Thoracic aorta (tissue), 2 donors: Measurements from ENCODE around the gene P2RY14. TPM values are rescaled to one million over a fixed set of nuclear protein-coding genes. Genes with fewer than 3 reads are reported as not detected.

Experiments used
- ATAC-seq: fragments of 150-250 bp; one replicate; pipeline ENCODE4 v1.8.0; 2017; ENCODE audit warnings: low read depth; ENCODE audit not compliant: insufficient number of reproducible peaks, low FRiP score
- DNase-seq: peaks from one replicate; pipeline ENCODE4 v3.0.0-alpha.2; 2020; ENCODE audit warnings: low spot score
- H3K27ac ChIP-seq, 2 donors: fragments of 200-600 bp; sonication (generic); 1 replicate in 1 of 2; 2 replicates in 1 of 2; pipeline ENCODE4 v1.5.1; 2016; ENCODE audit warnings: mild to moderate bottlenecking in 2 of 2, moderate library complexity in 2 of 2
- H3K27me3 ChIP-seq: fragments of 200-600 bp; sonication (generic); replicated peaks from 2 replicates; pipeline ENCODE4 v1.6.0; 2016; ENCODE audit warnings: mild to moderate bottlenecking; ENCODE audit not compliant: insufficient read depth
- H3K36me3 ChIP-seq: fragments of 200-600 bp; sonication (generic); one replicate; pipeline ENCODE4 v1.5.1; 2016
- H3K4me1 ChIP-seq, 2 donors: fragments of 200-600 bp; sonication (generic); 1 replicate in 1 of 2; 2 replicates in 1 of 2; pipeline versions ENCODE4 v1.5.1 to v1.6.0; 2016; ENCODE audit warnings: low read depth in 2 of 2, mild to moderate bottlenecking in 1 of 2; ENCODE audit not compliant: control insufficient read depth in 1 of 2
- H3K4me3 ChIP-seq: fragments of 200-600 bp; sonication (generic); 2 replicates; pipeline ENCODE4 v1.5.1; 2016; ENCODE audit warnings: mild to moderate bottlenecking
- H3K9me3 ChIP-seq: fragments of 200-600 bp; sonication (generic); 2 replicates; pipeline ENCODE4 v1.5.1; 2016
- total RNA-seq, 2 donors: library from RNA; depleted of rRNA; stranded (reverse); fragments of >200 nt; gene quantifications; one replicate each; pipeline versions ENCODE4 v1.1.0 to v1.2.3, GENCODE V29; 2016
- TF ChIP-seq, protein P1 (sequence below): fragments of 200-600 bp; sonication (generic); IDR thresholded peaks from one replicate; pipeline ENCODE4 v1.5.1; 2019; ENCODE audit warnings: antibody characterized with exemption

Gene P2RY14
- total RNA-seq, 2 donors from 2014 or later = 2.5 to 4.3 TPM

DNA sequence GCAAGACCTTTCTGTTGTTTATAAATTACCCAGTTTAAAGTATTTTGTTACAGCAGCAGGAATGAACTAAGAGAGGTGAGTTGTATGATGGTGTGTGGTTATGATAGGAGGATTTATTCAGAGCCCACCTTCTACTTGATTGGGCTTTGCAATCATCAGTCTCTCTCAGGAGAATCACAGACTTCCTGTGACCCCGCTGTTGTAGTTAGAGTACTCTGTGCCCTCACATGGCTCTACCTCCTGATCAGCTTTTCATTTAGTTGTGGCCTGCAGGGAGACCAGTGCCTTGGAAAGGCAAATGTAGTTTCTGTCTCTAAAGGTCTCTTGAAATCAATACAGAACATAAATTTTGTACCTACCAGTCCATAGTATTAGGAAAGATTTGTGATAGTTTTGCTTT is 7.6 kb upstream of the P2RY14 start:
- H3K36me3 ChIP-seq = no peaks in the 10 kb centered on the region
- ATAC-seq (no peak), DNase-seq (no peak)
- no peak overlapping the region for H3K27ac ChIP-seq
- H3K27me3 ChIP-seq = no peaks in the 10 kb centered on the region
- no peak overlapping the region for H3K4me3 ChIP-seq
- TF ChIP-seq, protein P1, sequence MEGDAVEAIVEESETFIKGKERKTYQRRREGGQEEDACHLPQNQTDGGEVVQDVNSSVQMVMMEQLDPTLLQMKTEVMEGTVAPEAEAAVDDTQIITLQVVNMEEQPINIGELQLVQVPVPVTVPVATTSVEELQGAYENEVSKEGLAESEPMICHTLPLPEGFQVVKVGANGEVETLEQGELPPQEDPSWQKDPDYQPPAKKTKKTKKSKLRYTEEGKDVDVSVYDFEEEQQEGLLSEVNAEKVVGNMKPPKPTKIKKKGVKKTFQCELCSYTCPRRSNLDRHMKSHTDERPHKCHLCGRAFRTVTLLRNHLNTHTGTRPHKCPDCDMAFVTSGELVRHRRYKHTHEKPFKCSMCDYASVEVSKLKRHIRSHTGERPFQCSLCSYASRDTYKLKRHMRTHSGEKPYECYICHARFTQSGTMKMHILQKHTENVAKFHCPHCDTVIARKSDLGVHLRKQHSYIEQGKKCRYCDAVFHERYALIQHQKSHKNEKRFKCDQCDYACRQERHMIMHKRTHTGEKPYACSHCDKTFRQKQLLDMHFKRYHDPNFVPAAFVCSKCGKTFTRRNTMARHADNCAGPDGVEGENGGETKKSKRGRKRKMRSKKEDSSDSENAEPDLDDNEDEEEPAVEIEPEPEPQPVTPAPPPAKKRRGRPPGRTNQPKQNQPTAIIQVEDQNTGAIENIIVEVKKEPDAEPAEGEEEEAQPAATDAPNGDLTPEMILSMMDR = no peak
- peaks cover 0 to 7% of the 10 kb centered on the region in 2 donors for H3K4me1 ChIP-seq
- no peaks in the 10 kb centered on the region for H3K9me3 ChIP-seq

DNA sequence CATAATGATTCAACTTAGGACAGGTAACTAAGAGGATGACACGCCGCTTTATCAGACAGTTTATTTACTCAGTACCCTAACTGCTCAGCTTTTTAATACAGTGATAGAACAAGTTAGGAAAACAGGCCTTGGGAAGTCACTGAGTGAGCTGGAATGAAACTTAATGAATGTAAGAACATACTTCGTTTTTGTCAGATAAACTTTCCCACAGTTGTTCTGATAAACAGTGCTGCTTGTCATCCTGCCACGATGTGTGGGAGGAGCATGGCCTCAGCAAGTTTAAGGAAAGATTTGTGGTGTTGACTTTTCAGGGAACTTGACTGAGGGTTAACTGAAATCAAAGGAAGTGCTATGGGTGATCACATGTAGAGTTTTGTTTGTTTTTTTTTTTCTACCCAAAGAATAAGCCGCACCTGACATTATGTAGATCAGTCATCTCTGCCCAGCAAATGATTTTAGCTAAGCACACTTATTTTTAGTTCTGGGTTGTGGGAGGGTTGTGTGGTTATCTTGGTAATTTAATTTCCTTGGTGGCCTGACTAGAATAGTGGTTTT is 5.6 kb upstream of the P2RY14 start:
- TF ChIP-seq, protein P1 = no peak
- DNase-seq (no peak), ATAC-seq (peak; percentile 3)
- no peaks in the 10 kb centered on the region for H3K27me3 ChIP-seq
- H3K9me3 ChIP-seq = no peaks in the 10 kb centered on the region
- no peak overlapping the region for H3K4me3 ChIP-seq
- H3K27ac ChIP-seq = no peak overlapping the region
- no peaks in the 10 kb centered on the region for H3K36me3 ChIP-seq
- H3K4me1 ChIP-seq = peaks cover 0 to 7% of the 10 kb centered on the region in 2 donors

DNA sequence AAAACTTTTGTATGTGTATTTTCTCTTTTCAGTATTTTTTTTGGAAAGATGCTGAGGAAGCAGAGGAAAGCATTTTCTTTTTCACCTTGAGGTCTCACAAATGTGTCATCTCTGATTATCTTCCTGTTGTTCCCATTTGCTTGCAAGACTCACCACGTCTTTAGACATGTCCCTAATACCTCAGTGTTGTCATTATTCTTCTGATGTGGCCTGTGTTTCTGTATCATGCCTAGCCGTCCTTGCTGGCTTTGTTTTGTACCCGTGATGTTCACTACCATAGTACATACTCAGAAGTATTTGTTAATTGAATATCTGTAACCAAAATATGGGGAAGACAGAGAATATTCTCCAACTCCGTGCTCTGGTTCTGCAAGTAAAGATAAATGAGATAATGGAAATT is 5.0 kb upstream of the P2RY14 start:
- DNase-seq (no peak), ATAC-seq (no peak)
- TF ChIP-seq, protein P1 = no peak
- H3K9me3 ChIP-seq = no peaks in the 10 kb centered on the region
- no peak overlapping the region for H3K4me3 ChIP-seq
- H3K4me1 ChIP-seq = peaks cover 0 to 7% of the 10 kb centered on the region in 2 donors
- no peaks in the 10 kb centered on the region for H3K36me3 ChIP-seq
- no peak overlapping the region for H3K27ac ChIP-seq
- no peaks in the 10 kb centered on the region for H3K27me3 ChIP-seq

DNA sequence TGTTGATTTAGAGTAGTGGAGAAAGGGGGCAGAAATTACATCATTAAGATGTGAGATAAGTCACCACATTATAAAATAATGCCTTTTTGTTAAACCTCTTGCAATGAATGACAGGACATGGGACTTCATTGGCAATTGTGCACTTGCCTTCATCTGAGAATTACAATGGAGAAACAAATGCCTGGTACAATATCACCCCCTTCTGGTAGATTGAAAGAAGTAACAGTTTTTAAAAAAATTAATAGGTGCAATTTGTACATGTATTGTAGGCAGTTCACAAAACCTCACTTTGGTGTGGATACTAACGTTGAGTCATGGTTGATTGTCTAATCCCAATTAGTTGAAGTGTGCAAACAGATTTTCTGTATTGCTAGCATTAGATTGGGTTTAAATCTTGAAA is 4.6 kb upstream of the P2RY14 start:
- TF ChIP-seq, protein P1 = peak; percentile 71
- Histone ChIP-seq H3K27ac (no peak overlapping the region), H3K27me3 (no peaks in the 10 kb centered on the region), H3K36me3 (no peaks in the 10 kb centered on the region), H3K4me1 (peaks cover 0 to 7% of the 10 kb centered on the region in 2 donors), H3K4me3 (no peak overlapping the region), H3K9me3 (no peaks in the 10 kb centered on the region)
- DNase-seq (no peak), ATAC-seq (peak; percentile 47)

DNA sequence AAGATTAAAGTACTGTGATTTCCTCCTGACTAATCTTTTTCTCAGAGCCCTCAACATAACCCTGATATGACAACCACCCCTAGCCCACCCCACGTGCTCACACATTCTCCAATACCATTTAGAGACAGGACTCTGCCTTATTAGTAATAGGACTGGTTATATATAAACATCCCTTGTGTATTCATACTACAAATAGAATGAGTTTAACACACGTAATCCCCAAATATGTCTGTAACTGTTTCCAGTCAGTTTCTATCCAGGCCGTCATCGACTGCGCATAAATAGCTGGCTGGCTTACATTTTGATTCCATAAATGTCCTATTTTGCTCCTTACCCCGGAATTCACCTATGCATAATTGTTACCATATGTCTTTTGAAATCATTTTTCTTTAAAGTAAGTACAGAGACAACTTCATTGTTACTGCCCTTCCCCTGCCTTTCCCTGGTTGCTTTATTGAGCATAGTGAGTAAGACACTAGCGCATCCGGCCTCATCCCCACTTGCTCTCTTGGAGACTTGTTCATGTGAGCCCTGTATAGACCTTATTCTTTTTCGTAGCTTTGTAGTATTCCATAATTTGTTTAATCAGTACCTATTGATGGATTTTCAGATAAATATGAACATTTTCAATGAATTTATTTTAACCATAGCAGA is 3.5 kb upstream of the P2RY14 start:
- H3K9me3 ChIP-seq = no peaks in the 10 kb centered on the region
- H3K4me3 ChIP-seq = no peak overlapping the region
- H3K27ac ChIP-seq = no peak overlapping the region
- H3K36me3 ChIP-seq = no peaks in the 10 kb centered on the region
- no peaks in the 10 kb centered on the region for H3K27me3 ChIP-seq
- H3K4me1 ChIP-seq = peaks cover 0 to 7% of the 10 kb centered on the region in 2 donors
- ATAC-seq (no peak), DNase-seq (no peak)
- TF ChIP-seq, protein P1 = no peak
